Ishikawa (cell line): ENCODE results near the gene PTRH1.

ENCODE experiments used
- EGR1 ChIP-seq: IDR thresholded peaks from 2 replicates; pipeline ENCODE4 v1.6.1; 2012
- EP300 ChIP-seq: IDR thresholded peaks from 2 replicates; pipeline ENCODE4 v1.6.1; 2012; ENCODE audit warnings: borderline replicate concordance
- TAF1 ChIP-seq: IDR thresholded peaks from 2 replicates; pipeline ENCODE4 v1.6.1; 2012; ENCODE audit warnings: low read depth, mild to moderate bottlenecking
- TEAD4 ChIP-seq: IDR thresholded peaks from 2 replicates; pipeline ENCODE4 v1.6.1; 2012
- YY1 ChIP-seq: IDR thresholded peaks from 2 replicates; pipeline ENCODE4 v1.6.1; 2012; ENCODE audit warnings: low read depth

- TF ChIP-seq YY1 (no peak), TEAD4 (no peak), EP300 (no peak), TAF1 (no peak), EGR1 (no peak)
Observed at GRCh38 chr9:127680226-127680625, 35.2 kb downstream of the PTRH1 start.
